KMS-11 (cell line): Measurements from ENCODE around the gene RRAGD.

ENCODE experiments used
- H2AFZ ChIP-seq: fragments of 200-600 bp; sonication (generic); 2 replicates; pipeline ENCODE4 v1.6.1; 2016; ENCODE audit warnings: antibody characterized with exemption, mixed run types, low read depth
- H3K27ac ChIP-seq: fragments of 200-600 bp; sonication (generic); 2 replicates; pipeline ENCODE4 v1.6.1; 2016; ENCODE audit warnings: mild to moderate bottlenecking, mixed run types
- H3K27me3 ChIP-seq: fragments of 200-600 bp; sonication (generic); 2 replicates; pipeline ENCODE4 v1.6.1; 2017; ENCODE audit warnings: mild to moderate bottlenecking, low read depth, mixed run types, moderate library complexity; ENCODE audit not compliant: insufficient read depth
- H3K36me3 ChIP-seq: fragments of 200-600 bp; sonication (generic); 2 replicates; pipeline ENCODE4 v1.6.1; 2017; ENCODE audit warnings: mild to moderate bottlenecking, mixed run types; ENCODE audit not compliant: insufficient read depth
- H3K4me1 ChIP-seq: fragments of 200-600 bp; sonication (generic); 2 replicates; pipeline ENCODE4 v1.6.1; 2016; ENCODE audit warnings: mild to moderate bottlenecking, low read depth, mixed run types; ENCODE audit not compliant: poor library complexity, severe bottlenecking
- H3K4me2 ChIP-seq: fragments of 200-600 bp; sonication (generic); 2 replicates; pipeline ENCODE4 v1.7.0; 2016; ENCODE audit warnings: mild to moderate bottlenecking, mixed run types
- H3K4me3 ChIP-seq: fragments of 200-600 bp; sonication (generic); IDR thresholded peaks from 2 replicates; pipeline ENCODE4 v1.6.1; 2017; ENCODE audit warnings: low read depth, low read length, mixed read lengths; ENCODE audit not compliant: insufficient read depth
- H3K79me2 ChIP-seq: fragments of 200-600 bp; sonication (generic); 2 replicates; pipeline ENCODE4 v1.6.1; 2016; ENCODE audit warnings: low read depth, mixed run types; ENCODE audit not compliant: insufficient read depth
- H3K9ac ChIP-seq: fragments of 200-600 bp; sonication (generic); 2 replicates; pipeline ENCODE4 v1.6.1; 2016; ENCODE audit warnings: mild to moderate bottlenecking, mixed run types
- H4K20me1 ChIP-seq: fragments of 200-600 bp; sonication (generic); 2 replicates; pipeline ENCODE4 v1.6.1; 2016; ENCODE audit warnings: mild to moderate bottlenecking, mixed run types; ENCODE audit not compliant: insufficient read depth
- CTCF ChIP-seq: fragments of 200-600 bp; sonication (generic); conservative IDR thresholded peaks from 2 replicates; pipeline ENCODE4 v1.6.1; 2017; ENCODE audit warnings: low read depth, mild to moderate bottlenecking, antibody characterized with exemption, low read length, moderate library complexity, mixed read lengths

RRAGD gene

GRCh38 chr6:89315249-89315885 lies 96.7 kb downstream of the RRAGD start, which contains the start of gene GABRR2:
GABRR2 (minus strand) TSS chr6:89315299; CDS start chr6:89315165, 134 bp downstream.
- no peak for TF ChIP-seq CTCF
- Histone ChIP-seq H3K36me3 (no peaks in the 10 kb centered on the region), H2AFZ (no peak within 1 kb of the TSS), H3K27me3 (no peaks in the 10 kb centered on the region), H3K4me2 (no peak within 1 kb of the TSS), H3K9ac (no peak within 1 kb of the TSS), H4K20me1 (no peaks in the 10 kb centered on the region), H3K4me3 (no peak within 1 kb of the TSS), H3K4me1 (no peaks in the 10 kb centered on the region), H3K79me2 (no peaks in the 10 kb centered on the region), H3K27ac (no peak within 1 kb of the TSS)

GRCh38 chr6:89314692-89315091 lies 97.4 kb downstream of the RRAGD start:
- H3K79me2 ChIP-seq, result no peaks in the 10 kb centered on the region
- no peaks in the 10 kb centered on the region for H3K4me1 ChIP-seq
- H3K4me3 ChIP-seq, result no peak overlapping the region
- no peaks in the 10 kb centered on the region for H3K27me3 ChIP-seq
- H3K27ac ChIP-seq, result no peak overlapping the region
- TF ChIP-seq CTCF, result no peak
- H3K36me3 ChIP-seq, result no peaks in the 10 kb centered on the region
- no peak overlapping the region for H3K9ac ChIP-seq
- H4K20me1 ChIP-seq, result no peaks in the 10 kb centered on the region
- H2AFZ ChIP-seq, result no peak overlapping the region
- no peak overlapping the region for H3K4me2 ChIP-seq
